CD14-positive monocyte (primary cell): Measurements from ENCODE around the gene HDAC4. TPM values are rescaled to one million over a fixed set of nuclear protein-coding genes. Genes with fewer than 3 reads are reported as not detected.
A peak's percentile ranks its signal among the peaks of the same experiment; 100 is the strongest.

Source experiments
- DNase-seq, 3 donors: peaks; one replicate each; pipeline ENCODE4 v3.0.0-alpha.2; 2011 to 2022
- H2AFZ ChIP-seq: 2 replicates; pipeline ENCODE4 v1.6.0; 2012; ENCODE audit warnings: mild to moderate bottlenecking, low read depth, low read length, inconsistent platforms; ENCODE audit not compliant: insufficient read depth, poor library complexity, severe bottlenecking
- H3K27ac ChIP-seq, 2 donors: 1 replicate in 1 of 2; 2 replicates in 1 of 2; pipeline ENCODE4 v1.5.1; 2012 to 2013; ENCODE audit warnings: low read length in 2 of 2, control low read depth in 1 of 2, inconsistent platforms in 1 of 2, low read depth in 1 of 2, mild to moderate bottlenecking in 1 of 2
- H3K27me3 ChIP-seq, 2 donors: one replicate each; pipeline versions ENCODE4 v1.6.0 to v1.6.1; 2011 to 2013; ENCODE audit warnings: low read length in 2 of 2; ENCODE audit not compliant: control insufficient read depth in 2 of 2, insufficient read depth in 2 of 2
- H3K36me3 ChIP-seq, 2 donors: replicated peaks in 1 of 2; 1 replicate in 1 of 2; 2 replicates in 1 of 2; pipeline versions ENCODE4 v1.5.1 to v1.6.1; 2012 to 2013; ENCODE audit warnings: low read length in 2 of 2, control low read depth in 1 of 2, inconsistent platforms in 1 of 2, mild to moderate bottlenecking in 1 of 2; ENCODE audit not compliant: insufficient read depth in 2 of 2, control insufficient read depth in 1 of 2
- H3K4me1 ChIP-seq, 2 donors: 1 replicate in 1 of 2; 2 replicates in 1 of 2; pipeline versions ENCODE4 v1.5.1 to v1.6.1; 2012 to 2013; ENCODE audit warnings: low read length in 2 of 2, control low read depth in 1 of 2, inconsistent platforms in 1 of 2, mild to moderate bottlenecking in 1 of 2, moderate library complexity in 1 of 2; ENCODE audit not compliant: insufficient read depth in 2 of 2, control insufficient read depth in 1 of 2
- H3K4me2 ChIP-seq: replicated peaks from 2 replicates; pipeline ENCODE3; 2012; ENCODE audit warnings: low read length, moderate library complexity, mild to moderate bottlenecking; ENCODE audit not compliant: poor library complexity, severe bottlenecking; ENCODE audit errors: extremely low read depth
- H3K4me3 ChIP-seq, 3 experiments: fragments of 200-600 bp in 1 of 3; sonication (generic) in 1 of 3; replicated peaks in 1 of 3; 1 replicate in 2 of 3; 2 replicates in 1 of 3; pipeline ENCODE4 v1.5.1; 2011 to 2013; ENCODE audit warnings: low read length in 3 of 3, mild to moderate bottlenecking in 3 of 3, control low read depth in 2 of 3, low read depth in 2 of 3, inconsistent platforms in 1 of 3, moderate library complexity in 1 of 3
- H3K79me2 ChIP-seq: 2 replicates; pipeline ENCODE4 v1.6.0; 2012; ENCODE audit warnings: mild to moderate bottlenecking, control low read depth, inconsistent platforms, low read length, moderate library complexity; ENCODE audit not compliant: insufficient read depth
- H3K9ac ChIP-seq: 2 replicates; pipeline ENCODE4 v1.6.0; 2017; ENCODE audit warnings: low read length, mild to moderate bottlenecking; ENCODE audit not compliant: insufficient read depth, poor library complexity, severe bottlenecking
- H3K9me3 ChIP-seq, 2 donors: replicated peaks in 1 of 2; 1 replicate in 1 of 2; 2 replicates in 1 of 2; pipeline versions ENCODE4 v1.5.1 to v1.6.1; 2012 to 2013; ENCODE audit warnings: low read length in 2 of 2, control low read depth in 1 of 2; ENCODE audit not compliant: control insufficient read depth in 1 of 2, insufficient read depth in 1 of 2
- H4K20me1 ChIP-seq: 2 replicates; pipeline ENCODE4 v1.6.0; 2012; ENCODE audit warnings: mild to moderate bottlenecking, low read length, control low read depth, moderate library complexity; ENCODE audit not compliant: insufficient read depth
- H3K27ac Mint-ChIP-seq, 7 donors: one replicate each; pipeline ENCODE4 v1.8.0; 2020; ENCODE audit warnings: mild to moderate bottlenecking in 7 of 7, mixed read lengths in 7 of 7, moderate library complexity in 6 of 7, inconsistent platforms in 2 of 7
- H3K27me3 Mint-ChIP-seq, 3 donors: one replicate each; pipeline ENCODE4 v1.8.0; 2021 to 2022; ENCODE audit warnings: low read depth in 3 of 3, mild to moderate bottlenecking in 3 of 3, mixed read lengths in 3 of 3, moderate library complexity in 3 of 3, inconsistent platforms in 1 of 3
- H3K36me3 Mint-ChIP-seq, 2 donors: one replicate each; pipeline ENCODE4 v1.8.0; 2020; ENCODE audit warnings: mixed read lengths in 2 of 2, inconsistent platforms in 1 of 2, mild to moderate bottlenecking in 1 of 2
- H3K4me1 Mint-ChIP-seq: one replicate; pipeline ENCODE4 v1.8.0; 2020; ENCODE audit warnings: mild to moderate bottlenecking, mixed read lengths
- H3K4me3 Mint-ChIP-seq, 2 donors: one replicate each; pipeline ENCODE4 v1.8.0; 2020; ENCODE audit warnings: mild to moderate bottlenecking in 2 of 2, mixed read lengths in 2 of 2, moderate library complexity in 1 of 2
- H3K9me3 Mint-ChIP-seq, 7 donors: one replicate each; pipeline ENCODE4 v1.8.0; 2020 to 2022; ENCODE audit warnings: mixed read lengths in 7 of 7, mild to moderate bottlenecking in 6 of 7, moderate library complexity in 6 of 7, inconsistent platforms in 2 of 7
- WGBS: methylation state at CpG from one replicate; pipeline ENCODE4 v1.1.5; 2013; ENCODE audit warnings: missing lambda C conversion rate; ENCODE audit not compliant: insufficient coverage; 5-methylcytosine and 5-hydroxymethylcytosine counted together
- intact Hi-C, 2 donors: fragments of 100-400 bp; cut with micrococcal nuclease; formaldehyde crosslinking; loops; one replicate each; pipeline versions ENCODE4 v1.15.0 to v1.15.1; 2023
- polyA plus RNA-seq, 3 donors: library from polyadenylated mRNA; depleted of rRNA in 1 of 3; unstranded in 2 of 3; stranded (reverse) in 1 of 3; fragments of 300-500 nt in 2 of 3; fragments of >200 nt in 1 of 3; fragmentation: Illumina TruSeq in 2 of 3; gene quantifications; 1 replicate in 2 of 3; 2 replicates in 1 of 3; pipeline ENCODE4 v1.2.3, GENCODE V29; 2012 to 2021
- TF ChIP-seq, protein P1 (sequence below): fragments of 200-600 bp; IDR thresholded peaks from one replicate; pipeline ENCODE4 v1.8.0; 2022; ENCODE audit warnings: antibody characterized with exemption, mild to moderate bottlenecking

Gene HDAC4
- polyA plus RNA-seq, 3 donors = 3.3 to 23.0 (median 4.5) TPM

DNA sequence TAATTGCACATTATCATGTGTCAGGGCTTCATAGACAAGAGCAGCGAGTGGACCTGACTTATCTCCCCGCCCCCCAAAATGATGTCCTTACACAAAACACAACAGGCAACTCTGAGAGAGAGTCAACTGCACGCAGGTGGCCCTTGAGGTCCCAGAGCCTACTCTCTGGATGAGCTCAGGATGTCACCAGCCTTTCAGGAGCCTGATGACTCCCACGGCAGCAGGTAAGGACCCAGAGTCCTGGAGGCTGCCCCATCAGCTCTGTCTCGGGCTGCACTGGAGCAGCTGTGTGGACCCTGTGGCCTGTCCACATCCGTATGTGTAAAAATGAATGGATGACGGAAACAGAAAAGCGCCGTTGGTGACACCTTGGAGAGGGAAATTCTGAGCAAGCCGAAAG, 130.9 kb downstream of the HDAC4 start:
- no peaks in the 10 kb centered on the region for H4K20me1 ChIP-seq
- Mint-ChIP-seq H3K36me3 (peaks cover 35 to 36% of the 10 kb centered on the region in 2 donors), H3K9me3 (peaks cover 0 to 1% (median 0%) of the 10 kb centered on the region in 7 donors), H3K27ac (peak overlapping the region in 6 of 7 donors; percentile 1 to 99 (median 48)), H3K4me1 (peaks cover 93% of the 10 kb centered on the region), H3K27me3 (peaks cover 0 to 8% (median 3%) of the 10 kb centered on the region in 3 donors), H3K4me3 (peak overlapping the region in 1 of 2 donors; percentile 49)
- H3K4me1 ChIP-seq = peaks cover 85 to 99% of the 10 kb centered on the region in 2 donors
- intact Hi-C loops = loop anchor here (2.0 to 10.0 kb wide), 5 partner anchors 42 to 129 kb away; no protein-coding TSS in a partner anchor
- H3K36me3 ChIP-seq = no peaks in the 10 kb centered on the region
- H3K4me3 ChIP-seq = no peak overlapping the region
- WGBS = 99% methylated on average over 7 of the region's 10 CpGs
- peak overlapping the region; percentile 10 for H3K4me2 ChIP-seq
- no peak overlapping the region for H3K27ac ChIP-seq
- H3K79me2 ChIP-seq = peaks cover 100% of the 10 kb centered on the region
- no peaks in the 10 kb centered on the region for H3K9me3 ChIP-seq
- H3K9ac ChIP-seq = no peak overlapping the region
- no peak for DNase-seq
- H3K27me3 ChIP-seq = no peaks in the 10 kb centered on the region
- TF ChIP-seq, protein P1, sequence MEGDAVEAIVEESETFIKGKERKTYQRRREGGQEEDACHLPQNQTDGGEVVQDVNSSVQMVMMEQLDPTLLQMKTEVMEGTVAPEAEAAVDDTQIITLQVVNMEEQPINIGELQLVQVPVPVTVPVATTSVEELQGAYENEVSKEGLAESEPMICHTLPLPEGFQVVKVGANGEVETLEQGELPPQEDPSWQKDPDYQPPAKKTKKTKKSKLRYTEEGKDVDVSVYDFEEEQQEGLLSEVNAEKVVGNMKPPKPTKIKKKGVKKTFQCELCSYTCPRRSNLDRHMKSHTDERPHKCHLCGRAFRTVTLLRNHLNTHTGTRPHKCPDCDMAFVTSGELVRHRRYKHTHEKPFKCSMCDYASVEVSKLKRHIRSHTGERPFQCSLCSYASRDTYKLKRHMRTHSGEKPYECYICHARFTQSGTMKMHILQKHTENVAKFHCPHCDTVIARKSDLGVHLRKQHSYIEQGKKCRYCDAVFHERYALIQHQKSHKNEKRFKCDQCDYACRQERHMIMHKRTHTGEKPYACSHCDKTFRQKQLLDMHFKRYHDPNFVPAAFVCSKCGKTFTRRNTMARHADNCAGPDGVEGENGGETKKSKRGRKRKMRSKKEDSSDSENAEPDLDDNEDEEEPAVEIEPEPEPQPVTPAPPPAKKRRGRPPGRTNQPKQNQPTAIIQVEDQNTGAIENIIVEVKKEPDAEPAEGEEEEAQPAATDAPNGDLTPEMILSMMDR = no peak
- no peak overlapping the region for H2AFZ ChIP-seq

DNA sequence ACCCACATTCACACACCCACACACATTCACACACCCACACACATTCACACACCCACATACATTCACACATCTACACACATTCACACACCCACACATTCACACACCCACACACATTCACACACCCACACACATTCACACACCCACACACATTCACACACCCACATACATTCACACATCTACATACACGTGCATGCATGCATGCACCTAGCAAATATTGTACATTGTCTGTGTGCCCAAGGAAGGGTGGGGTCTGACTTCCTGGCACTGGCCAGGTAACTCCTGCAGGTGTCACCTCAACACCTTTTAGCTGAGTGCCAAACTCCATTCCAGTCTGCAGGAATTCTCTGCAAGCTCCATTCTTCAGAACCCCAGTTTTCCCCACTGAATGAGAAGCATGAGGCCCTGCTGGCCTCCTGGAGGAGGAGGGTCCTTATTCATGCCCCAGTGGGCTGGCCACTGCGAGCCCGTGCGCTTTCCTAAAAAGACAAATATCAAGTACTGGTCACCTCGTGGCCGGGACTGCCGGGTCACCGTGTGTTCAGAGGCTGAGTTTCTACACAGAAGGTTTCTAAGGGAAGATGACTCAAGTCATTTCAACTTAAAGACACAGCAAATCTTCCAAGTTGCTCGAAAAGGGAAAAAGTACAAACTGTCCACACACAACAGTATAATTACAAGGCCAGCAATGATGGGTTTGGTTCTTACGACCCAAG, 131.5 kb downstream of the HDAC4 start:
- H3K9me3 Mint-ChIP-seq = peaks cover 0 to 1% (median 0%) of the 10 kb centered on the region in 7 donors
- Histone ChIP-seq H3K27me3 (no peaks in the 10 kb centered on the region), H3K4me3 (peak overlapping the region in 1 of 3 experiments; percentile 7), H2AFZ (no peak overlapping the region), H3K9ac (no peak overlapping the region), H3K36me3 (no peaks in the 10 kb centered on the region), H3K79me2 (peaks cover 100% of the 10 kb centered on the region), H3K4me1 (peaks cover 85 to 99% of the 10 kb centered on the region in 2 donors), H4K20me1 (no peaks in the 10 kb centered on the region), H3K9me3 (no peaks in the 10 kb centered on the region), H3K4me2 (peak overlapping the region; percentile 28), H3K27ac (no peak overlapping the region)
- H3K27me3 Mint-ChIP-seq = peaks cover 0 to 8% (median 3%) of the 10 kb centered on the region in 3 donors
- H3K4me3 Mint-ChIP-seq = peak overlapping the region in 1 of 2 donors; percentile 59
- intact Hi-C loops = loop anchor here (2.0 to 5.0 kb wide), 3 partner anchors 43 to 129 kb away; no protein-coding TSS in a partner anchor
- peaks cover 35 to 36% of the 10 kb centered on the region in 2 donors for H3K36me3 Mint-ChIP-seq
- WGBS = 25% methylated on average over 8 of the region's 10 CpGs
- H3K27ac Mint-ChIP-seq = peak overlapping the region; percentile 32 to 100 (median 78)
- peak in 2 of 3 donors; percentile 48 to 52 for DNase-seq
- TF ChIP-seq, protein P1 = no peak
- H3K4me1 Mint-ChIP-seq = peaks cover 92% of the 10 kb centered on the region
